ENCODE data around the gene SYT2.
"Not testable (repeated sequence)": the region's sequence is repeated elsewhere in the genome, so short reads cannot be mapped to it uniquely, and the experiment has no call there.

The SYT2 gene

DNA sequence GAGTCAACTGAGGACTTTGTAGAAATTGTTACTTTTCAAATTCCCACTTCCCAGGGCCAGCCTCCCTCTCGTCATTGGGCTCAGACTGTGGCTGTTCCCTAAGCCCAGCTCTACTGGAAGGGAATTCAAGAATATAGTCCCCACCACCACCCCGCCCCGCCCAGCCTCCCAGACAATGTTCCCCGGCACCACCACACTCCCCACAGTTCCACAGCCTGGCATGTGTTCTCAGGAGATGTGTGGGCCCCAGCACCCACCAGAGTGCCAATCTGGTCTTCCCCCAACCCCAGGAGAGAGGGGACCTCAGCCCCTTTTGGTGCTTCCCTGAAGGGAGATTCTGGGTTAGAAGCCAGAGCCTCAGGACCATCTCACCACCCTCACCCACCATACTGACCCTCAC is 120.1 kb downstream of the SYT2 start:
- no peak for TF ChIP-seq TAF1 (IDR thresholded peaks at IDR 0.05; ENCODE audit: low read depth, low read length)
- TF ChIP-seq POLR2A (IDR thresholded peaks at IDR 0.05; ENCODE audit: low read depth, low read length) = no peak
- TF ChIP-seq PAX5 (IDR thresholded peaks at IDR 0.05; ENCODE audit: insufficient read depth, low read length, severe bottlenecking) = no peak
- DNase-seq (ENCODE audit: insufficient read length, low spot score) (no peak), FAIRE-seq (no peak)

DNA sequence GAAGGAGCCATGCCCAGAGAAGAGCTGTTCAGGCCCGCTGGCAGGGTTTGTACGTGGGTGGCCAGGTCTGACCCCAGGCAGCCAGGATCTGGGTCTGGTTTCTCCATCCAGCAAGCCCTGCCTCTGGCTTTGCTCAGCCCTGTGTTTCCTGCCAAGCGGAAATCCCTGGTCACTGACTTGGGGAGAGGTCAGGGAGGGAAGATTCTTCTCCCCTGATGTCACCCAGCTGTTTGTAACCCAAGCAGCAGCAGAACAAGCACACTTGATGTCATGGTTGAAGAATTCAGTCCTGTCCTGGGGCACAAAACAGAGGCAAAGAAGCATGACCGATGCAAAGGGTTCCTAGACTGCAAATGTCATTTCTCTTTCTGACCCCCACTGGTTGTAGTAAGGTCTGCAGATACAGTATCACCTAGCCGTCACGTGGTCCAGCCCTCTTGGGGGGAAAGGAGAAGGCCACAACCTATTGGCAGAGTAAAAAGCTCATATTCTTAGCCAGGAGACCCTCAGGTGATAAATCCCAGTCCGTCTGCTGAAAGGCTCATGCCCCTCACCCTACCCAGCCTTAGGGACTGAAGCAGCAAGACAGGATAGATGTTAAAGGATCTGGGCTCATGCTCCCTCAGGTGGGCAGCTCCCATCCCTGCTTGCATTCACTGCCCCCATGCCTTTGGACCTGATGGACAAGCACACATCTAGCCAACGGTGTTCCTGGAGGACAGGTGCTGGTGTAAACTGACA is 120.9 kb downstream of the SYT2 start:
- no peak for DNase-seq (ENCODE audit: insufficient read length, low spot score)
- peak; percentile 48 for FAIRE-seq
- no peak for TF ChIP-seq POU2F2 (IDR thresholded peaks at IDR 0.05; ENCODE audit: low read depth, low read length)
- no peak for TF ChIP-seq TAF1 (IDR thresholded peaks at IDR 0.05; ENCODE audit: low read depth, low read length)

DNA sequence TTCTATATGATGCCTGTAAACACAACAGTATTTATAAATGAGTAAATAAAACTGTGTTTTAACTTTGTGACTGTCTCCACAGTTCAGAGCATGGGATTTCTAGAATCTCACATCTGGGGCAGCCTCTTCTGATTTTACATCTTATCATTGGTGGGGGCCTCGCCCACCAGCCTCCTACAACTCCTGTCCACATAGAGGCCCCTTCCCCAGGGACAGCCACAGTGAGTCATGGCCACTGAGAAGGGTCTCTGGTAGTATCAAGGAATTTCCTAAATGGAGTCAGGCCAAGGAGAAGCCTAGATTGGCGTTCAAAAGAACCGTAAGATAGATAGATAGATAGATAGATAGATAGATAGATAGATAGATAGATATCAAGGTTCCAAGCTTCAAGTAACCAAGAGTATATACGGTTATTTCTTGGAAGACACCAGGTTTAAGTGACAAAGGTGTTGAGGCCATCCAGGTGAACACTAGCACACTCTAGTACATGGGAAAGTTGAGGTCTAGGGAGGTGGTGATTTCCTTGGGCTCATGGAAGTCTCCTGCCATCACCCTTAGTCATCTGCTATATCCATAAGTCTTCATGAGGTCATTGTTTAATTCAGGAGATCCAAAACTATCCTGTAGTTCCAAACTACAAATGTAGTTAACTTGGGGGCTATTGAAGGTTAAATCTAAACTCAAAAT is 121.6 kb downstream of the SYT2 start:
- TF ChIP-seq POLR2AphosphoS5 (IDR thresholded peaks at IDR 0.05; ENCODE audit: low read depth, low read length) = no peak
- no peak for TF ChIP-seq TAF1 (IDR thresholded peaks at IDR 0.05; ENCODE audit: low read depth, low read length)
- no peak for TF ChIP-seq POLR2A (IDR thresholded peaks at IDR 0.05; ENCODE audit: low read depth, low read length)
- TF ChIP-seq SPI1 (IDR thresholded peaks at IDR 0.05; ENCODE audit: low read depth, low read length) = no peak
- TF ChIP-seq POU2F2 (IDR thresholded peaks at IDR 0.05; ENCODE audit: low read depth, low read length) = no peak
- TF ChIP-seq PAX5 (IDR thresholded peaks at IDR 0.05; ENCODE audit: insufficient read depth, low read length, severe bottlenecking) = no peak
- DNase-seq (ENCODE audit: insufficient read length, low spot score) (no peak), FAIRE-seq (no peak)

DNA sequence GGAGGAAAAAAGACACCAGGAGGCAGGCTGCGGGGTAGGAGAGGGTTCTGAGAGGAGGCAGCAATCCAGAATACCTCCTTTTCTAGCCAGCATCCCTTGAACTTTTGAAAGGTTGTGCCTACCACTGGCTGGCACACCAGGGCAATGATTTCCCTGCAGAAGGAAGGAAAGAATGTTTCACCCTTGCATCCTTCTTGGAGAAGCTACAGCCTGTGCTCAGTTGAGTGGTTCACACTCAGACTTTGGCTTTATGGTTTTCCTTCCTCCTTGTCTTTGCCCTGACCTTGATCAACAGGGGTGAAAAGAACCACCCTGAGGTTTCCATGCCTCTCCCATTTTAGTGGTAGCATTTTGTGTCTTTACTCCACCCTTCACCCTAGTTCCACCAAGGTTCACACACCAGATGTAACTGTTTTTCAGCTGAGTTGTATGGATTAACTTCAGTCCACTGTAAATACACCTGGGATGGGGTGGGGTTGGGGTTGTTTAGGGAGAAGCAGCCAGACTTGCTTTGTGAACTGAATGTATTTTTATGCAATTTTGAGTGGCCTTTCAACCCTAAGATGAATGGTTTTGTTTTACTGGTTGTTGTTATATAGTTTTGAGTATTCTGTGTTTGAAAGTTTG is 122.3 kb downstream of the SYT2 start:
- FAIRE-seq (no peak), DNase-seq (ENCODE audit: insufficient read length, low spot score) (no peak)
- TF ChIP-seq POU2F2 (IDR thresholded peaks at IDR 0.05; ENCODE audit: low read depth, low read length) (no peak), TAF1 (IDR thresholded peaks at IDR 0.05; ENCODE audit: low read depth, low read length) (no peak), PAX5 (IDR thresholded peaks at IDR 0.05; ENCODE audit: insufficient read depth, low read length, severe bottlenecking) (no peak), SPI1 (IDR thresholded peaks at IDR 0.05; ENCODE audit: low read depth, low read length) (no peak), POLR2A (IDR thresholded peaks at IDR 0.05; ENCODE audit: low read depth, low read length) (no peak), POLR2AphosphoS5 (IDR thresholded peaks at IDR 0.05; ENCODE audit: low read depth, low read length) (no peak)

DNA sequence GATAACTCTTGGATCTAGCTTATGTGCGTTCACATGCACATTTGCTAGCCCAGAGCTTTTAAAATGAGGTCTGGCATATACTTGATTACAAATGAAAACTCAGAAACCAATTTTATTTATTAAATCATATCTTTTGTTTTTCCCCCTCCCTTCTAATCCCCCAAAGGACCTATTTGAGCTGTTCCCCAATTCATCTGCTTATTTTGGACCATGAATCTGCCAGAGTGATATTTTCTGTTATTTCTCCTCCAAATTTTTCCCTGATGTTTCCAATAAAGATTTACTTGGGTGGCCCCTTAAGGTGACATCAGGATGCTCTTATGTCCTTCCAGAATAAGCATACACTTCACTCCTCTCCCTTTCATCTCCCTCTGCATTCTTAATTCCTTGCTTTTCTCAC is 123.4 kb downstream of the SYT2 start:
- FAIRE-seq (no peak), DNase-seq (ENCODE audit: insufficient read length, low spot score) (no peak)
- TF ChIP-seq PAX5 (IDR thresholded peaks at IDR 0.05; ENCODE audit: insufficient read depth, low read length, severe bottlenecking) (no peak), POU2F2 (IDR thresholded peaks at IDR 0.05; ENCODE audit: low read depth, low read length) (no peak), POLR2A (IDR thresholded peaks at IDR 0.05; ENCODE audit: low read depth, low read length) (no peak), POLR2AphosphoS5 (IDR thresholded peaks at IDR 0.05; ENCODE audit: low read depth, low read length) (no peak), TAF1 (IDR thresholded peaks at IDR 0.05; ENCODE audit: low read depth, low read length) (no peak), SPI1 (IDR thresholded peaks at IDR 0.05; ENCODE audit: low read depth, low read length) (no peak)

DNA sequence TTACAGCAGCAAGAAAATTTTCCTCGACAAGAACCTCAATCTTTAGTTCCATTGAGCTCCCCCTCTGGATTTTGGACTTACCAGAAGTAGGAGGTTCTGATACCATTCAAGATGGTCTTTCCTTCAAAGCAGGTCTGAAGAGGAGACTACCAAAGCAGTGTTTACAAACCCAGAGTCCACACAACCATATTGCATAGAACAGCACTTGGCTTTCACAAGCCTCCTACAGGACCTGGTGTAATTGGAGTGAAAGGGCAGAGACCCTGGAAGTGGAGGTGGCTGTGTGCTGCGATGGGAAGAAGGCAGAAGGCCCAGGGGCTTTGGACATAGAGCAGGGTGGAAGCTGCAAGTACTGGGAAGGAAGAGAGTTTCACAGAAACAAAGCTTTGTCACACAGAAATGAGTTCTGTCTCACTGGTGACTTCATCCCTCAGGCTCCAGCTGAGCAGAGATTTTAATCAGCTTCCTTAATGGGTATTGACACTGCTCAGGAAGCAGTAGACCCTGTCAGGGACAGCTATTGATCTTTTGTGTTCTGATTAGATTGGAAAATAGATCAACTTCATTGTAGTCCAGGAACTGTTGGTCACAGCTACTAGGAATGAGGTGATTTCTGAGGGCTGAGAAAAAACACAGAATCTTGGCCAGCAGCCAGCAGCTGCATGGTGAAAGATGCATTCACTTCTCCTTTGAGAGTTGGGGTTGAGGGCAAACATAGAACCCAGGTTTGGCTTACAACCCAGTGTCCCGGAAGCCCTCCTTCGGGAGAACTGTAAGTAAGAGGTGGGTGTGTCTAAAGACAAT is 124.0 kb downstream of the SYT2 start:
- no peak for DNase-seq (ENCODE audit: insufficient read length, low spot score)
- FAIRE-seq = no peak
- TF ChIP-seq TAF1 (IDR thresholded peaks at IDR 0.05; ENCODE audit: low read depth, low read length) (no peak), SPI1 (IDR thresholded peaks at IDR 0.05; ENCODE audit: low read depth, low read length) (peak; percentile 55), POLR2AphosphoS5 (IDR thresholded peaks at IDR 0.05; ENCODE audit: low read depth, low read length) (no peak), POU2F2 (IDR thresholded peaks at IDR 0.05; ENCODE audit: low read depth, low read length) (no peak), PAX5 (IDR thresholded peaks at IDR 0.05; ENCODE audit: insufficient read depth, low read length, severe bottlenecking) (no peak), POLR2A (IDR thresholded peaks at IDR 0.05; ENCODE audit: low read depth, low read length) (no peak)

DNA sequence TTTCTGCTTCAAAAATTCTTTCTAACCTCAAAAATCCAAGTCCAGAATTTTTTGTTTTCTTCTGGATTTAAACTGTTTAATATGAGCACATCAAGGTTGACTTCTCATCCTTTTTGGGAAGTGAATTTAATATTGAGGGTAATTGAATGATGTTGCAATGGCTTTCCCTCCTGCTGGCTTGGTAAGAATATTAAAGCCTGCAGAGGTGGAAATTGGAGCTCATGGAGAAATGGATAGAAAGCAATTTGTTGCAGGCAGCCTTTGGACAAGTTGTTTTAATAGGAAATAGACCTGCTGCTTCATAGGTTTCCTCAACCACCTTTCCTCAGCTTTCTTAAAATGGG is 124.7 kb downstream of the SYT2 start:
- TF ChIP-seq SPI1 (IDR thresholded peaks at IDR 0.05; ENCODE audit: low read depth, low read length) = no peak
- TF ChIP-seq POLR2AphosphoS5 (IDR thresholded peaks at IDR 0.05; ENCODE audit: low read depth, low read length) = no peak
- TF ChIP-seq PAX5 (IDR thresholded peaks at IDR 0.05; ENCODE audit: insufficient read depth, low read length, severe bottlenecking) = no peak
- no peak for TF ChIP-seq TAF1 (IDR thresholded peaks at IDR 0.05; ENCODE audit: low read depth, low read length)
- no peak for TF ChIP-seq POLR2A (IDR thresholded peaks at IDR 0.05; ENCODE audit: low read depth, low read length)
- DNase-seq (ENCODE audit: insufficient read length, low spot score) = no peak
- FAIRE-seq = no peak

DNA sequence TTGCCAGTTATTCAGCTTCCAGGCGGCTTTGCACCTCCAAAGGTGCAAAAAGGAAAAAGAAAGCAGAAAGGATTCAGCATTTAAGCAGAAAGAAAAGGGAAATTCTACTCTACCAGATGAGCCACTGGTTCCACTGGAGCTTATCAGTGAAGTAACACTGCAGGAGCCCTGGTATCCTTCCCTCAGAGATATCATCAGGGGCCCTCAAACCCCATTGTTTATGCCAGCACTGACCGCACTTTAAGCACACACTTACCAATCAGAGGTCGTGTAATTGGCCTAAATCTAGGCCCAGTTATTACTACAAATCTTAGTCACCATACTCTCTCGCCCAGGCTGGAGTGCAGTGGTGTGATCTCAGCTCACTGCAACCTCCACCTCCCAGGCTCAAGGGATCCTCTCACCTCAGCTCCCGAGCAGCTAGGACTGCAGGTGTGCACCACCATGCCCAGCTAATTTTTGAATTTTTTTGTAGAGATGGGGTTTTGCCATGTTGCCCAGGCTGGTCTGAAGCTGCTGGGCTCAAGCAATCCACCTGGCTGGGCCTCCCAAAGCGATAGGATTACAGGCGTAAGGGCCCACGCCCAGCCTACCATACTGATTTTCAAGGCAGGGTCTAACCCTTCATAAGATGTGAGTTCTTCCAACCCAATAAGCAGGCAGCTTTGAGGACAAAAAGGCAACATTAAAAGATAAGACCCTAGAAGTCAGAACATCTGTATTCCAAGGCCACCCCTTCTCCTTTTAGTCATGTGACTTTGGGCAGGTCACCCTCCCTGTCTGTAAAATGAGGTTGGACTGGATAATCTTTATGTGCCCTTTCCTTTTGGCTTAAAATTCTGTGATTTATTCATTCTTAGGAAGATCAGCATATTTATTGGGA is 125.3 kb downstream of the SYT2 start:
- TF ChIP-seq TAF1 (IDR thresholded peaks at IDR 0.05; ENCODE audit: low read depth, low read length) = no peak
- TF ChIP-seq SPI1 (IDR thresholded peaks at IDR 0.05; ENCODE audit: low read depth, low read length) = no peak
- TF ChIP-seq POLR2A (IDR thresholded peaks at IDR 0.05; ENCODE audit: low read depth, low read length) = no peak
- no peak for TF ChIP-seq POU2F2 (IDR thresholded peaks at IDR 0.05; ENCODE audit: low read depth, low read length)
- TF ChIP-seq PAX5 (IDR thresholded peaks at IDR 0.05; ENCODE audit: insufficient read depth, low read length, severe bottlenecking) = no peak
- TF ChIP-seq POLR2AphosphoS5 (IDR thresholded peaks at IDR 0.05; ENCODE audit: low read depth, low read length) = no peak
- FAIRE-seq = no peak
- DNase-seq (ENCODE audit: insufficient read length, low spot score) = no peak

DNA sequence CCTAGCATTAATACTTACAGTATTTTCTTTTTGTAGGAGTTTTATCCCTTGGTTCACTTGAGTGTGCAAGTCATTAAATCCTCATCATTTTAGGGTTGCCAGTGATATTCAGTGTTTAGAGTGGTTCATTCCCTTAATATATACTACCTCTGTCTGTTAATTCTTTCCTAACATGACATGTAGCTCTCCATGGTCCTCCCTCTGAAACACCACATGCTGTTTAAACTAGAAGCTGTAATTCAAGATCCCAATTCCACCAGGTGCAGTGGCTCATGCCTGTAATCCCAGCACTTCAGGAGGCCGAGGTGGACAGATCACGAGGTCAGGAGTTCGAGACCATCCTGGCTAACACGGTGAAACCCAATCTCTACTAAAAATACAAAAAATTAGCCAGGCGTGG is 127.9 kb downstream of the SYT2 start:
- not testable (repeated sequence) for FAIRE-seq; DNase-seq (ENCODE audit: insufficient read length, low spot score)

All from GM12891 (cell line).